Measurements from ENCODE around the gene METTL26. TPM values are rescaled to one million over a fixed set of nuclear protein-coding genes. Genes with fewer than 3 reads are reported as not detected.
A peak's percentile ranks its signal among the peaks of the same experiment; 100 is the strongest.

Gene METTL26
- total and polyA plus RNA-seq, 9 of the 15 experiments (the other 6 are each of a cell fraction or from before 2014, with no cell fraction given): 7.3 to 262 (median 80.9) TPM

GRCh38 chr16:629185-629832, 6.8 kb downstream of the METTL26 start:
- H3K9ac ChIP-seq (ENCODE audit: insufficient read depth in 1 of 2, low read depth in 2 of 2, low read length in 2 of 2): peak overlapping the region in 1 of 2 experiments; percentile 84; a peak in 2 of 4 replicates
- in situ Hi-C loops (cut with MboI): no loop called here
- CTCF ChIA-PET (ENCODE audit: low intra/inter-chr PET ratio): no interaction called here
- H3K79me2 ChIP-seq (ENCODE audit: control insufficient read depth, insufficient read depth, low read length): 0 out of 3 replicates have a peak, but pooled peaks cover 6% of the 10 kb centered on the region
- H3K4me2 ChIP-seq (ENCODE audit: insufficient read depth, low read length): no peak overlapping the region
- ATAC-seq (no peak), FAIRE-seq (no peak), DNase-seq (ENCODE audit: extremely low read depth in 1 of 4, low spot score in 3 of 4) (no peak)
- intact Hi-C loops (cut with micrococcal nuclease): no loop called here
- H3K27me3 ChIP-seq (ENCODE audit: control insufficient read depth in 2 of 2, insufficient read depth in 2 of 2, low read length in 2 of 2): no peaks in the 10 kb centered on the region
- H3K4me1 ChIP-seq (replicated peaks in 1 of 2; ENCODE audit: control insufficient read depth in 2 of 2, insufficient read depth in 2 of 2, low read length in 2 of 2): peaks cover 24 to 92% of the 10 kb centered on the region in 2 experiments
- H2AFZ ChIP-seq (ENCODE audit: low read depth, low read length): no peak overlapping the region
- 81% methylated on average over 27 of the region's 29 CpGs for WGBS (ENCODE audit: insufficient coverage, low coverage, missing lambda C conversion rate)
- peak overlapping the region; percentile 64; the same call in 2 of the 3 replicates for H3K27ac ChIP-seq (ENCODE audit: extremely low read depth, low read depth, low read length)
- H3K9me3 ChIP-seq (replicated peaks; ENCODE audit: control insufficient read depth, insufficient read depth, low read depth, low read length): no peaks in the 10 kb centered on the region
- no peak overlapping the region for H3K4me3 ChIP-seq
- BruUV-seq (replicated peaks): no TSS peak
- no peaks in the 10 kb centered on the region for H4K20me1 ChIP-seq (replicated peaks; ENCODE audit: control insufficient read depth, insufficient read depth, low read length)
- no peaks in the 10 kb centered on the region for H3K9me1 ChIP-seq (ENCODE audit: control insufficient read depth, insufficient read depth, low read length)
- POLR2A ChIA-PET: interaction anchor here (0.9 kb wide), 1 partner anchor 40 kb away, joined by 4 read pairs; no protein-coding TSS in a partner anchor
- peaks cover 39% of the 10 kb centered on the region; the same call in 2 of the 3 replicates for H3K36me3 ChIP-seq (ENCODE audit: control insufficient read depth, insufficient read depth, low read length)
- TF ChIP-seq BCOR (IDR thresholded peaks at IDR 0.05) (no peak), YY1 (IDR thresholded peaks at IDR 0.05; ENCODE audit: borderline replicate concordance in 1 of 3, control insufficient read depth in 1 of 3, extremely low read depth in 1 of 3, insufficient read depth in 3 of 3, insufficient read length in 1 of 3, insufficient replicate concordance in 2 of 3, low read depth in 1 of 3, low read length in 2 of 3) (peak in 1 of 3 experiments; percentile 9), RBM22 (IDR thresholded peaks at IDR 0.05; ENCODE audit: low read depth, low read length, poor library complexity, severe bottlenecking) (peak; percentile 27), GABPB1 (CRISPR knock-in tag; IDR thresholded peaks at IDR 0.05) (0 out of 2 replicates have a peak, but pooled peaks have one; percentile 38)
